Erythroblast (primary cell): ENCODE results near the gene PDE4DIP.
"Not testable (repeated sequence)": the region's sequence is repeated elsewhere in the genome, so short reads cannot be mapped to it uniquely, and the experiment has no call there.

Source experiments
- GATA1 ChIP-seq: IDR thresholded peaks from 2 replicates; pipeline ENCODE4 v1.6.1; 2011; ENCODE audit warnings: low read depth, mild to moderate bottlenecking, control low read depth, low read length, moderate library complexity
- POLR2A ChIP-seq: IDR thresholded peaks from 2 replicates; pipeline ENCODE4 v1.6.1; 2011; ENCODE audit warnings: mild to moderate bottlenecking, low read length

GRCh38 chr1:148851684-148852083 lies 7.5 kb downstream of the PDE4DIP start:
- not testable (repeated sequence) for TF ChIP-seq POLR2A, GATA1
